GM19468 (cell line): Measurements from ENCODE around the gene LRRK2.
"Not testable (repeated sequence)": the region's sequence is repeated elsewhere in the genome, so short reads cannot be mapped to it uniquely, and the experiment has no call there.

Experiments
- ATAC-seq: cut with Tn5 transposase; IDR thresholded peaks from one replicate; pipeline ENCODE4 v1.9.1; 2021; ENCODE audit warnings: mild to moderate bottlenecking, moderate library complexity, moderate number of reproducible peaks; ENCODE audit not compliant: unreplicated experiment; ENCODE audit errors: extremely low read depth

Gene LRRK2

GRCh38 chr12:40378691-40379090 lies 153.9 kb downstream of the LRRK2 start:
- no peak for ATAC-seq

- ATAC-seq, result no peak
Observed at GRCh38 chr12:40382217-40382616, 157.4 kb downstream of the LRRK2 start.

GRCh38 chr12:40387279-40387678 lies 162.5 kb downstream of the LRRK2 start:
- not testable (repeated sequence) for ATAC-seq

GRCh38 chr12:40390980-40391379 lies 166.2 kb downstream of the LRRK2 start:
- ATAC-seq, result no peak

GRCh38 chr12:40393026-40393425 lies 168.2 kb downstream of the LRRK2 start:
- no peak for ATAC-seq

GRCh38 chr12:40399656-40400055 lies 174.9 kb downstream of the LRRK2 start:
- ATAC-seq, result no peak

- no peak for ATAC-seq
Observed at GRCh38 chr12:40405419-40405818, 180.6 kb downstream of the LRRK2 start.
